Sigmoid colon (tissue), 7 donors: ENCODE results near the gene PGM5. TPM values are rescaled to one million over a fixed set of nuclear protein-coding genes. Genes with fewer than 3 reads are reported as not detected.

ENCODE experiments used
- DNase-seq: peaks from one replicate; pipeline ENCODE4 v3.0.0-alpha.2; 2019
- H3K27ac ChIP-seq, 4 donors: fragments of 200-600 bp; sonication (generic); one replicate each; pipeline ENCODE4 v1.5.1; 2016 to 2019; ENCODE audit warnings: mild to moderate bottlenecking in 1 of 4
- H3K27me3 ChIP-seq, 3 donors: fragments of 200-600 bp; sonication (generic); one replicate each; pipeline ENCODE4 v1.5.1; 2019; ENCODE audit warnings: mild to moderate bottlenecking in 1 of 3
- H3K36me3 ChIP-seq, 4 donors: fragments of 200-600 bp; sonication (generic); one replicate each; pipeline ENCODE4 v1.5.1; 2016 to 2019
- H3K4me1 ChIP-seq, 4 donors: fragments of 200-600 bp; sonication (generic); one replicate each; pipeline ENCODE4 v1.5.1; 2017 to 2019
- H3K4me3 ChIP-seq, 4 donors: fragments of 200-600 bp; sonication (generic); one replicate each; pipeline ENCODE4 v1.5.1; 2017 to 2019; ENCODE audit warnings: mild to moderate bottlenecking in 2 of 4, moderate library complexity in 1 of 4
- H3K9me3 ChIP-seq, 4 donors: fragments of 200-600 bp in 3 of 4; sonication (generic) in 3 of 4; one replicate each; pipeline versions ENCODE4 v1.5.1 to v1.6.1; 2013 to 2019
- CTCF ChIP-seq, 4 experiments: fragments of 450-650 bp in 3 of 4; fragments of 200-600 bp in 1 of 4; IDR thresholded peaks; one replicate each; pipeline ENCODE4 v1.5.1; 2016 to 2019; ENCODE audit warnings: antibody characterized with exemption in 4 of 4, mild to moderate bottlenecking in 3 of 4, moderate library complexity in 2 of 4
- EP300 ChIP-seq, 4 donors: sonication (generic); formaldehyde crosslinking; IDR thresholded peaks; one replicate each; pipeline ENCODE4 v1.6.1; 2017; ENCODE audit warnings: antibody characterized with exemption in 4 of 4
- POLR2A ChIP-seq, 2 donors: fragments of 450-650 bp; IDR thresholded peaks; one replicate each; pipeline ENCODE4 v1.6.1; 2016; ENCODE audit warnings: antibody characterized with exemption in 2 of 2, mild to moderate bottlenecking in 2 of 2, moderate library complexity in 2 of 2
- POLR2AphosphoS5 ChIP-seq, 4 donors: sonication (generic); formaldehyde crosslinking; IDR thresholded peaks; one replicate each; pipeline ENCODE4 v1.6.1; 2017; ENCODE audit warnings: antibody characterized with exemption in 4 of 4
- WGBS, 2 donors: extraction: QIAGEN DNeasy Blood & Tissue Kit; methylation state at CpG; one replicate each; pipeline ENCODE4 v1.1.7; 2013; 5-methylcytosine and 5-hydroxymethylcytosine counted together
- intact Hi-C: fragments of 100-400 bp; cut with DNase I; formaldehyde crosslinking; loops from one replicate; pipeline ENCODE4 v1.15.1; 2023
- polyA plus RNA-seq, 3 donors: library from polyadenylated mRNA; stranded (reverse); fragments of 200-250 nt; gene quantifications; one replicate each; pipeline ENCODE4 v1.2.3, GENCODE V29; 2013
- total RNA-seq, 4 donors: library from RNA; depleted of rRNA; stranded (reverse); fragments of >200 nt; gene quantifications; one replicate each; pipeline ENCODE4 v1.1.0, GENCODE V29; 2016
- donor health status: healthy with polysubstance abuse.
- donor health status: Bipolar disorder and iron deficiency.
- donor health status: healthy.

PGM5 gene
- total and polyA plus RNA-seq, 7 donors, result 3.9 to 670 (median 547) TPM

- H3K4me3 ChIP-seq, result no peak overlapping the region
- TF ChIP-seq CTCF (IDR thresholded peaks at IDR 0.05) (no peak), POLR2A (IDR thresholded peaks at IDR 0.05) (no peak), EP300 (IDR thresholded peaks at IDR 0.05) (no peak), POLR2AphosphoS5 (IDR thresholded peaks at IDR 0.05) (no peak)
- H3K27me3 ChIP-seq, result no peaks in the 10 kb centered on the region
- 79 to 89% methylated on average over 2 of the region's 2 CpGs for WGBS, 2 donors
- peaks cover 0 to 95% (median 77%) of the 10 kb centered on the region in 4 donors for H3K4me1 ChIP-seq
- no peaks in the 10 kb centered on the region for H3K9me3 ChIP-seq
- H3K27ac ChIP-seq, result peak overlapping the region; percentile 73 to 90 (median 86)
- intact Hi-C loops, result no loop called here
- DNase-seq, result no peak
- no peaks in the 10 kb centered on the region for H3K36me3 ChIP-seq
Observed at GRCh38 chr9:68447611-68448010, 91.2 kb downstream of the PGM5 start.

GRCh38 chr9:68454579-68455334 lies 98.3 kb downstream of the PGM5 start:
- intact Hi-C loops, result no loop called here
- Histone ChIP-seq H3K27ac (peak overlapping the region; percentile 73 to 90 (median 86)), H3K27me3 (no peaks in the 10 kb centered on the region), H3K4me1 (peaks cover 0 to 91% (median 73%) of the 10 kb centered on the region in 4 donors), H3K4me3 (no peak overlapping the region), H3K9me3 (no peaks in the 10 kb centered on the region), H3K36me3 (no peaks in the 10 kb centered on the region)
- 89% methylated on average over 13 of the region's 13 CpGs for WGBS, 2 donors
- TF ChIP-seq CTCF (IDR thresholded peaks at IDR 0.05), result no peak
- no peak for TF ChIP-seq POLR2A (IDR thresholded peaks at IDR 0.05)
- TF ChIP-seq EP300 (IDR thresholded peaks at IDR 0.05), result peak in 2 of 4 donors; percentile 11 to 65
- TF ChIP-seq POLR2AphosphoS5 (IDR thresholded peaks at IDR 0.05), result peak in 2 of 4 donors; percentile 6 to 8
- peak; percentile 66 for DNase-seq

- no peak overlapping the region for H3K4me3 ChIP-seq
- no peaks in the 10 kb centered on the region for H3K27me3 ChIP-seq
- no peaks in the 10 kb centered on the region for H3K9me3 ChIP-seq
- H3K27ac ChIP-seq, result peak overlapping the region; percentile 73 to 90 (median 86)
- H3K36me3 ChIP-seq, result no peaks in the 10 kb centered on the region
- H3K4me1 ChIP-seq, result peaks cover 0 to 91% (median 72%) of the 10 kb centered on the region in 4 donors
- intact Hi-C loops, result no loop called here
- TF ChIP-seq POLR2A (IDR thresholded peaks at IDR 0.05), result no peak
- TF ChIP-seq POLR2AphosphoS5 (IDR thresholded peaks at IDR 0.05), result peak in 1 of 4 donors; percentile 11
- no peak for DNase-seq
- WGBS, 2 donors, result 86 to 88% methylated on average over 2 of the region's 2 CpGs
Observed at GRCh38 chr9:68455451-68455850, 99.0 kb downstream of the PGM5 start.

GRCh38 chr9:68457803-68458202 lies 101.4 kb downstream of the PGM5 start:
- H3K27ac ChIP-seq, result peak overlapping the region; percentile 73 to 90 (median 86)
- peaks cover 0 to 91% (median 77%) of the 10 kb centered on the region in 4 donors for H3K4me1 ChIP-seq
- H3K4me3 ChIP-seq, result no peak overlapping the region
- intact Hi-C loops, result no loop called here
- H3K36me3 ChIP-seq, result no peaks in the 10 kb centered on the region
- DNase-seq, result no peak
- WGBS, 2 donors, result 74 to 83% methylated on average over 1 of the region's 1 CpG
- H3K27me3 ChIP-seq, result no peaks in the 10 kb centered on the region
- TF ChIP-seq EP300 (IDR thresholded peaks at IDR 0.05) (no peak), CTCF (IDR thresholded peaks at IDR 0.05) (no peak), POLR2A (IDR thresholded peaks at IDR 0.05) (no peak)
- no peaks in the 10 kb centered on the region for H3K9me3 ChIP-seq

- peak; percentile 38 to 92 (median 70) for TF ChIP-seq EP300 (IDR thresholded peaks at IDR 0.05)
- peak; percentile 86 to 98 (median 92) for TF ChIP-seq POLR2AphosphoS5 (IDR thresholded peaks at IDR 0.05)
- TF ChIP-seq CTCF (IDR thresholded peaks at IDR 0.05), result no peak
- TF ChIP-seq POLR2A (IDR thresholded peaks at IDR 0.05), result no peak
- no peak for DNase-seq
- 2 to 65% methylated on average over 1 of the region's 1 CpG for WGBS, 2 donors
- intact Hi-C loops, result no loop called here
- no peaks in the 10 kb centered on the region for H3K9me3 ChIP-seq
- H3K27me3 ChIP-seq, result no peaks in the 10 kb centered on the region
- peaks cover 0 to 94% (median 82%) of the 10 kb centered on the region in 4 donors for H3K4me1 ChIP-seq
- H3K4me3 ChIP-seq, result no peak overlapping the region
- peaks cover 0 to 5% (median under 1%) of the 10 kb centered on the region in 4 donors for H3K36me3 ChIP-seq
- H3K27ac ChIP-seq, result peak overlapping the region; percentile 73 to 90 (median 86)
Observed at GRCh38 chr9:68458918-68459317, 102.5 kb downstream of the PGM5 start.
